Ishikawa (cell line): ENCODE data around the gene GIMAP8.

ENCODE experiments used
- CEBPB ChIP-seq: IDR thresholded peaks from 2 replicates; pipeline ENCODE4 v1.6.1; 2012
- CREB1 ChIP-seq: IDR thresholded peaks from 2 replicates; pipeline ENCODE4 v1.6.1; 2012; ENCODE audit warnings: low read depth
- EGR1 ChIP-seq: IDR thresholded peaks from 2 replicates; pipeline ENCODE4 v1.6.1; 2012
- EP300 ChIP-seq: IDR thresholded peaks from 2 replicates; pipeline ENCODE4 v1.6.1; 2012; ENCODE audit warnings: borderline replicate concordance
- FOXM1 ChIP-seq: IDR thresholded peaks from 2 replicates; pipeline ENCODE4 v1.6.1; 2012; ENCODE audit warnings: low read depth, borderline replicate concordance
- MAX ChIP-seq: IDR thresholded peaks from 2 replicates; pipeline ENCODE4 v1.6.1; 2012
- NFIC ChIP-seq: IDR thresholded peaks from 2 replicates; pipeline ENCODE4 v1.6.1; 2012
- RAD21 ChIP-seq: IDR thresholded peaks from 2 replicates; pipeline ENCODE4 v1.6.1; 2012; ENCODE audit warnings: low read depth
- TAF1 ChIP-seq: IDR thresholded peaks from 2 replicates; pipeline ENCODE4 v1.6.1; 2012; ENCODE audit warnings: low read depth, mild to moderate bottlenecking
- TCF12 ChIP-seq: IDR thresholded peaks from 2 replicates; pipeline ENCODE4 v1.6.1; 2012; ENCODE audit warnings: low read depth
- TEAD4 ChIP-seq: IDR thresholded peaks from 2 replicates; pipeline ENCODE4 v1.6.1; 2012
- YY1 ChIP-seq: IDR thresholded peaks from 2 replicates; pipeline ENCODE4 v1.6.1; 2012; ENCODE audit warnings: low read depth
- ZBTB7A ChIP-seq: IDR thresholded peaks from 2 replicates; pipeline ENCODE4 v1.6.1; 2012; ENCODE audit warnings: low read depth
- TF ChIP-seq, protein P1 (sequence below): IDR thresholded peaks from 2 replicates; pipeline ENCODE4 v1.6.1; 2012
- TF ChIP-seq, protein P2 (sequence below): IDR thresholded peaks from 2 replicates; pipeline ENCODE4 v1.6.1; 2012; ENCODE audit warnings: low read depth, mild to moderate bottlenecking

Gene GIMAP8

DNA sequence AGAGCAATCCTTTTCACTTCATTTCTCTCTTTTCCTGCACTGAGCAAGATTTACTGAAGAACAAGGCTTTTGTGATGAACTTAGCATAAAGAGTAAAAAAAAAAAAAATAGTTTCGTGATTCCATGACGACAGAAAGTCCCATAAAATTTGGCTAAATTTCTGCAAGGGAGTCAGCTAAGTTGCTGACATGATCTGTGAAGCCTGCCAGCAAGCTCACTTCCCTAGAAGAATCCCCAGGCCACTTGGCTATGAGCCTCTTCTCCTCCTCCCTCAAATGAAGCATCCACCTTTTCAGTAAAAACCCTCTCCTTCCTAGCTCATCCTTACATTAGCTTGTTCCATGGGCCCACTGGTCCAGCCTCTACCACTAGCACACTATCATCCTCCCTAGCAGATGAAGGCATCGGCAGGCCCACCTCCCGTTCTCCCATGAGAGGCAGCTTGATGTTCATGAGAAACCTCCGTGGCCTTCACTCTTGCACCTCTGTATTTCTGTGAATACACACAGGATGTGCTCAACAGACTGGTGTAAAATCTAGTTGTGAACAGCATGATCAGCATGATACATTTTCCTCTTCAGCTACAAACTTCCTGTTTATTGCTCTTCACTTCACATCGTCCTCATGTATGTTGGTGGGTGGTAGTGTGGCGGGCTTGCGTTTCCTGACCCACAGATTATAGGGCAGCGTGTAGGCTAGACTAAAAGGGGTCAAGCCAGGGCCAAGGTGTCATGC lies 30.9 kb downstream of the GIMAP8 start:
- no peak for TF ChIP-seq EGR1
- TF ChIP-seq, protein P1, sequence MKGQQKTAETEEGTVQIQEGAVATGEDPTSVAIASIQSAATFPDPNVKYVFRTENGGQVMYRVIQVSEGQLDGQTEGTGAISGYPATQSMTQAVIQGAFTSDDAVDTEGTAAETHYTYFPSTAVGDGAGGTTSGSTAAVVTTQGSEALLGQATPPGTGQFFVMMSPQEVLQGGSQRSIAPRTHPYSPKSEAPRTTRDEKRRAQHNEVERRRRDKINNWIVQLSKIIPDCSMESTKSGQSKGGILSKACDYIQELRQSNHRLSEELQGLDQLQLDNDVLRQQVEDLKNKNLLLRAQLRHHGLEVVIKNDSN = no peak
- no peak for TF ChIP-seq TCF12
- no peak for TF ChIP-seq FOXM1
- TF ChIP-seq, protein P2, sequence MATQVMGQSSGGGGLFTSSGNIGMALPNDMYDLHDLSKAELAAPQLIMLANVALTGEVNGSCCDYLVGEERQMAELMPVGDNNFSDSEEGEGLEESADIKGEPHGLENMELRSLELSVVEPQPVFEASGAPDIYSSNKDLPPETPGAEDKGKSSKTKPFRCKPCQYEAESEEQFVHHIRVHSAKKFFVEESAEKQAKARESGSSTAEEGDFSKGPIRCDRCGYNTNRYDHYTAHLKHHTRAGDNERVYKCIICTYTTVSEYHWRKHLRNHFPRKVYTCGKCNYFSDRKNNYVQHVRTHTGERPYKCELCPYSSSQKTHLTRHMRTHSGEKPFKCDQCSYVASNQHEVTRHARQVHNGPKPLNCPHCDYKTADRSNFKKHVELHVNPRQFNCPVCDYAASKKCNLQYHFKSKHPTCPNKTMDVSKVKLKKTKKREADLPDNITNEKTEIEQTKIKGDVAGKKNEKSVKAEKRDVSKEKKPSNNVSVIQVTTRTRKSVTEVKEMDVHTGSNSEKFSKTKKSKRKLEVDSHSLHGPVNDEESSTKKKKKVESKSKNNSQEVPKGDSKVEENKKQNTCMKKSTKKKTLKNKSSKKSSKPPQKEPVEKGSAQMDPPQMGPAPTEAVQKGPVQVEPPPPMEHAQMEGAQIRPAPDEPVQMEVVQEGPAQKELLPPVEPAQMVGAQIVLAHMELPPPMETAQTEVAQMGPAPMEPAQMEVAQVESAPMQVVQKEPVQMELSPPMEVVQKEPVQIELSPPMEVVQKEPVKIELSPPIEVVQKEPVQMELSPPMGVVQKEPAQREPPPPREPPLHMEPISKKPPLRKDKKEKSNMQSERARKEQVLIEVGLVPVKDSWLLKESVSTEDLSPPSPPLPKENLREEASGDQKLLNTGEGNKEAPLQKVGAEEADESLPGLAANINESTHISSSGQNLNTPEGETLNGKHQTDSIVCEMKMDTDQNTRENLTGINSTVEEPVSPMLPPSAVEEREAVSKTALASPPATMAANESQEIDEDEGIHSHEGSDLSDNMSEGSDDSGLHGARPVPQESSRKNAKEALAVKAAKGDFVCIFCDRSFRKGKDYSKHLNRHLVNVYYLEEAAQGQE = no peak
- TF ChIP-seq MAX = no peak
- TF ChIP-seq EP300 = no peak
- no peak for TF ChIP-seq ZBTB7A
- no peak for TF ChIP-seq TAF1
- no peak for TF ChIP-seq NFIC
- TF ChIP-seq RAD21 = no peak
- no peak for TF ChIP-seq TEAD4
- no peak for TF ChIP-seq CEBPB
- no peak for TF ChIP-seq YY1
- TF ChIP-seq CREB1 = no peak

GRCh38 chr7:150481922-150482321 lies 31.5 kb downstream of the GIMAP8 start:
- TF ChIP-seq FOXM1 = no peak
- TF ChIP-seq, protein P1 = no peak
- TF ChIP-seq CREB1 = no peak
- TF ChIP-seq NFIC = no peak
- TF ChIP-seq, protein P2 = no peak
- no peak for TF ChIP-seq TCF12
- TF ChIP-seq EP300 = no peak
- TF ChIP-seq MAX = no peak
- no peak for TF ChIP-seq CEBPB
- TF ChIP-seq EGR1 = no peak
- TF ChIP-seq TAF1 = no peak
- TF ChIP-seq RAD21 = no peak
- TF ChIP-seq TEAD4 = no peak
- TF ChIP-seq YY1 = no peak
- TF ChIP-seq ZBTB7A = no peak

- TF ChIP-seq TAF1 = no peak
- no peak for TF ChIP-seq RAD21
- TF ChIP-seq YY1 = no peak
- TF ChIP-seq ZBTB7A = no peak
- no peak for TF ChIP-seq CEBPB
- TF ChIP-seq, protein P1 = no peak
- TF ChIP-seq EP300 = no peak
- TF ChIP-seq NFIC = no peak
- no peak for TF ChIP-seq EGR1
- no peak for TF ChIP-seq TEAD4
- no peak for TF ChIP-seq CREB1
- TF ChIP-seq, protein P2 = no peak
- TF ChIP-seq MAX = no peak
- TF ChIP-seq FOXM1 = no peak
- no peak for TF ChIP-seq TCF12
Measured at GRCh38 chr7:150487625-150488024, 37.2 kb downstream of the GIMAP8 start.
